ENCODE data around the gene SLC6A17.
A peak's percentile ranks its signal among the peaks of the same experiment; 100 is the strongest.

SLC6A17 gene

DNA sequence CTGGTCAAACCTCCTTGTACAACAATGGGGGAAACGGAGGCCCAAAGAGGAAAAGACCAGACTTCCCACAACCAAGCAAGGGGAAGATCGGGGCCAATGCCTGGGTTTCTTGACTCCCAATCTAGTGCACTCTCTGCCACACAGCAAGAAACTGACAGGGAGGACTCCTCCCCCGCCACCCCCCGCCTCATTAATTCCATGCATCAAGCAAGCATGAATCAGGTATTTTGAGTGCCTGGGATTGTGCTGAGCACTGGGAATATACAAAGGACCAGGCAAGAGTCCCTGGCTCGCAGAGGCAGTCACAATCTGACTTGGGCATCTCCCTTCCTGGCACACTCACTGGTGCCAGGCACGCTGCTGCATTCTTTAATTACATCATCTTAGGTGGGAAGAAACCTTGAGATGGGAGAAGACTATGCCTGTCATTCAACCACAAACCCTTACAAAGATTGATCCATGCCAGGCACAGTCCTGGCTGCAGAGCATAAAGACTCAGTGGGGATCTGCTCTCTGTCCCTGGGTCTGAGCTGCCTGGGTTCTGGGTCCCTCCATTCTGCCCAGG lies 55.4 kb downstream of the SLC6A17 start:
- no peak for DNase-seq

DNA sequence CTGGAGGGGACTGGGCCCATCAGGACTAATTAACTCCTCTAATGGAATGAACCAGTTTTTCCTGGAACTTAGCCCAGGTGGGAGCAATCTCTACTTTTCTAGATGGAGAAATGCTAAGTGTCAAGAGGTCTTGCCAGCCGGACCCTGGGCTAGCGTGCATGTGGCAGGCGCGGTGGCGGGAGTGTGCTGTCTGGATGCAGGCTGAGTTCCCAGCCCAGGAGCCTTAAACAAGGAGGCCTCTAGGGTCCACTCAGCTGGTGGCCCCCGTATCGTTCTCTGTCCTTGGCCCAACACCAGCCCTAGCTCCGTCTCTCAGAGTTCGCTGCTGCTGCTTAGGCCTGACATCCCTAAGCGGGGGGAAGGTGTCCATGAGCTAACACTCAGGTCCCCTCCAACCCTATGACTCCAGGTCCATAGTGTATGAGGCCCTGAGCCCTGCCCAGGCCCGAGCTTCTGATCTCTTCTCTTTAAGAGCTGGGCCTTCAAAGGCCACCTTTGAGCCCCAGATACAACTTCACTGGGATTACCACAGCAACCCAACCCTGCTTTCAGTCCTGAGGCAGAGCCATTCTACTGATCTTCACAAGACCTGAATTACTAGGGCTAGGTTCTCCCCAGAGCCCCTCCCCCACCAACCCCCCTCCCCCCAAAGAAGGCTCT lies 56.1 kb downstream of the SLC6A17 start:
- no peak for DNase-seq

DNA sequence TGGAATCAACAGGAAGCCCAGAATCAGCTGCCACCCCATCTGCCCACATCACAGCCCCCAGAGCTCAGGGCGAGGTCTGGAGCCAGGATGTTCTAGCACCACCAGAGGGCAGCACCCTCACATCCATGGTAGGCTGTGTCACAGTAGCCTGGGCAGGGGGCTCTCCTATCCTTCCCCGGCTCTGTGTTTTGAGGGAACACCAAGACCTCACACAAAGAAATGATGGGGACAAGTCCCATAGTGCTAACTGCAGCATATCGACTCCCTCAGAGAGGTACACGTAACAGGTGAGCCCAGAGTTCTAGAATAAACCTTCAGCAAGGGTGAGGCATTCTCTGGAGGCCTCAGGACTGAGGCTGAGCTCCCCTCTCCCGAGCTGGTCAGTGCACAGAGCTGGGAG lies 57.5 kb downstream of the SLC6A17 start:
- no peak for DNase-seq

DNA sequence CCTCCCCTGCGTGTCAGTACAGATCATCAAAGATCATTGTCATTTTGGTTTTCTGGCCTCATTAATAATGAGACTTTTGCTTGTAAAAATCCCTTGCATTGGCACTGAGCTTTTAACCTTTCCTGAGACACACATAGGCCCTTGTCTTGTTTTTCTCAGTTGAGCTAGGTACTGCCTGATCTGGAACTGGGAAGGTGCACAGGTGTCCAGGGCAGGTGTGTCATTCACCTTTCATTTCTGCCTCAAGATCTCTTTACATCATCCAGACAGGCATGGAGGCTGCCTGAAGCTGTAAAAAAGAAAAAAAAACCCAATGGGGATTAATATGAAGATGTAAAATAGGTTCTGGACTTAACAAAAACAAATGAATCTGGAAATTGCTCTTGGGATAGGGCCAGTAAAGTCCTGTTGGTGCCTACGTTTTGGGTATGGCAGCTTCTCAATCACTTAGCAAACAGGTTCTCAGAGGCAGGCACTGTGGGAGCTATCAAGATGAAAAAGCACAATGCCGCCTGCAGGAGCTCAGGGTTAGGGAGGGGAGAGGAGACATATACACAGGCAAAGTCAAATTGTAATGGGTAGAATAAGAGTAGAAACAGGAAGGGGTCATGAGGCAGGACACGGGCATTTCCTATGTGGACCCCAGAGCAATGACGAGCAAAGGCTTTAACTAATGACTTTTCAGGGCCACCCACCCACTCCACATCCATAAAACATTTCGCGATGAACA lies 58.8 kb downstream of the SLC6A17 start:
- DNase-seq = no peak

DNA sequence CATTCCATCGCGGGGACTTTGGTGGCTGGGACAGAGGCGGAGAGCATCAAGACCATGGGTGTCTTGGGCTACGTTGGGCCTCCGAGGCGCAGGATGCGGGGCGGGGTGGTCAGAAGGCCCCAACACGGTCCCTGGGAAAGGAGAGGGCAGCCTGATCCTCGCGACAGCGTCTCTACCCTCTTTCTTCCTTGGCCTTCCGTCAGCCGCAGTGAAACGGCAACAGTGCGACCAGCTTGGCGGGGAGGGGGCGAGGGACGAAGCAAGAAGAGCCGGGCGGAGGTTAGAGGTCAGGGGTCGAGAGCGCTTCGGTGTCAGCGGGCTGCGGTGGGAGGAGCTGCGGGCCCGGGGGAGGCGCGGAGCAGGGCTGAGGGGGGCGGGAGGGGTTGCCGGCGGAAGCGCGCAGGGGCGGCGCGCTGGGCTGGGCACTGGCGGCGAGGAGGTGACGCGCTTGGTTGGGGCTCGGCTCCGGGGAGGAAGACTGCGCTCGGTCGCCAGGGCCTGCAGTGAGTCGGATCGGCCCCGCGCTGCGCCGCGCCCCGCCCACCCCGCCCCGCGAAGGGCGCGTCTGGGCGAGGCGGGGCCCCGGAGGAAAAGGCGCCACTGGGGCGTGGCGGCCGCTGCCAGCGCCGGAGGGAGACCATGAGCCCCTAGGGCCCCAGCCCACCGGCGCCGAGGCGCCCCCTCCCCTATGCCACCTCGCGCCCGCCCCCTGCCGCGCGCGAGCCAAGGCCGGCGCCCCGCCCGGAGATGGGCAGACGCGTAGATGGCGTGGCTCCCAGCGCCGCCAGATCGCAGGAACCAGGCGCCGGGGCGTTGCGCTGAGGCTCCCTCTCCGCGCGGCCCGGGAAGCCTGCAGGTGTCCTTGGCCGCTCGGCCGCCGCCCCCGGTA lies 59.7 kb downstream of the SLC6A17 start, which contains the start of gene KCNC4:
Gene KCNC4, plus strand, starts transcription at position 600 of the 889 bp plus-strand sequence. CDS start 1,186 bp downstream, outside the sequence.
- DNase-seq = peak; percentile 73

DNA sequence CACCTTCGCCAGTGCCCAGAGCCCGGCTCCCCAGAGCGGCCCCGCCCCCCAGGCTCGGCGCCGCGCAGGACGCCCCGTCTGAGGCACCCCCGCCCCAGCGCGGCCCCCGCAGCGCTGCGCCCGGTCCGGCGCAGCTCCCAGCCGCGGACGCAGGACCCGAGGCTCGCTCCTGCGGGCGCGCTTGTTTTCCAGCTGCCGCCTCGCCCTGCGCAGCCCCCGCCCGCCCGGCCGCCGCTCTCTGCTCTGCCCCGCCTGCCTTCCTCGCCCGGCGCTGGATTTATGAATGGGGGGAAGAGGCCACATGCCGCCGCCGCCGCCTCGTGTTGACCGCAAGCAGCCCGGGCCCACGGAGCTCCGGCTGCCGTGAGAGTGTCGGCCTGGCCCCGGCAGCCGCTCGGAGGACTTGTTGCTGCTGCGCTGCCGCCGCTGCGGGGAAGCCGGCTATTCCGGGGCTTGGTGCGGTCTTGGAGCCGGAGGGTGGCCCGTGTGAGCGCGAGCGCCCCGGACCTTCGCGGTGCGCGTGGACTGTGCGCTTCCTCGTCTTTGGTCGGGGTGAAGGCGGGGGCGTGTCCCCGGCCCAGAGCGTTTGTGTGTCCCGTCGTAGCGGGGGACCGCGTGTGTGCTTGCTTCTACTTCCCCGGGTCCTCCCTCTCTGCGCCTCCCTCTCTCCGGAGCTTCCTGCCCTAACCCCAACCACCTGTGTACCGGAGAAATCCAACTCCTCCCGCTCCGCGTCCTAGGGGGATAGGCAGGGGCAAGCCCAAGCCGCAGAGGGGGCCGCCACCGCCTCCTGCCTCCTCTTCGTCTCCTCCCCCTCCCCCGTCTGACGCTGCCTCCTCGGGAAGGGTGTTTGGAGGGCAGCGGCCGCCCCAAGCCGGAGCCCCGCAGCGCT lies 60.6 kb downstream of the SLC6A17 start:
- DNase-seq = no peak

DNA sequence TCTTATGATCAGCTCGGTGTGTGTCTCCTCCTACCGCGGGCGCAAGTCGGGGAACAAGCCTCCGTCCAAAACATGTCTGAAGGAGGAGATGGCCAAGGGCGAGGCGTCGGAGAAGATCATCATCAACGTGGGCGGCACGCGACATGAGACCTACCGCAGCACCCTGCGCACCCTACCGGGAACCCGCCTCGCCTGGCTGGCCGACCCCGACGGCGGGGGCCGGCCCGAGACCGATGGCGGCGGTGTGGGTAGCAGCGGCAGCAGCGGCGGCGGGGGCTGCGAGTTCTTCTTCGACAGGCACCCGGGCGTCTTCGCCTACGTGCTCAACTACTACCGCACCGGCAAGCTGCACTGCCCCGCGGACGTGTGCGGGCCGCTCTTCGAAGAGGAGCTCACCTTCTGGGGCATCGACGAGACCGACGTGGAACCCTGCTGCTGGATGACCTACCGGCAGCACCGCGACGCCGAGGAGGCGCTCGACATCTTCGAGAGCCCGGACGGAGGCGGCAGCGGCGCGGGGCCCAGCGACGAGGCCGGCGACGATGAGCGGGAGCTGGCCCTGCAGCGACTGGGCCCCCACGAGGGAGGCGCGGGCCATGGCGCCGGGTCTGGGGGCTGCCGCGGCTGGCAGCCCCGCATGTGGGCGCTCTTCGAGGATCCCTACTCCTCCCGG lies 61.3 kb downstream of the SLC6A17 start:
- no peak for DNase-seq

DNA sequence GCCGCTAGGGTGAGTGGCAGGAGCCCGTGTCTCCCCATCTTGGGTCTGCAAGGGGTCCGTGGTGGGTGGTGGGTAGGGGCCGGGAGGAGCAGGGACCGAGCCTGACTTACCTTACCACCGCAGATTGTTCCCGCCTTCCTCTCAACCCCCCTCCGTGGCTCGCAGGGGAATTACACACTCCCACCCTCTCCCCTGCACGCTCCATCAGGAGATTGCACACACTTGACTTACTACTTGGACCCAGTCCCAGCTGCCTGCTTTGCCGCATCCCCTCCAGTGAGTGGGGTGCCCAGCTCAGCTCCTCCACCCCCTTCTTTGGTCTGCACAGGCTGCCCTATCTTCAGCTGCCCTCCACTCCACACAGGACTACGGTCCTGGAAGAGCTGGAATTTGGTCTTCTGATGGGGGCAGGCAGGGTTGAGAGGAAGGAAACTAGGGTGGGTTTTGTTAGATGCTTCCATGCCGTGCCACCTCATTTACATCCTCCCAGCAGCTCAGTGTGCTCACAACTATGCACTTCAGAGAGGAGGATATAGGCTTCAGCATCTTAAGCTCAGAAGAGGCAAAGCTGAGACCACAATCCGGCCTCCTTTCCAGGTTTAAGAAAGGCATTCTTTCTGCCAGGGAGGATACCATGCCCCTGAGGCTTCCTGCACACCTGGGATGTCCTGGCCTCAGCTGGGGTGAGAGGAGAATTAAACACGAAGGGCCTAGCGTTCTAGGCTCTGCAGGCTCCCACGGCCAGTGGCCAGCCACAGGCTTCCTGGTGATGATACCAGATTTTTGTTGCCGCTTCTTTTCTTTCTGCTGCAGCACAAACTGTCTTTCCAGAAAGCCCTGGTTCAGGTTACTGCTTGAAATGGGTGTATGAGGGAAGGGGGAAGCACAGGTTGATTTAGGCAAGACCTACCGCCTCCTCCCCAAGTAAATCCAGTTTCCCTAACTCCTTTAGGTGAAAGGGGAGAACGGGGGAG lies 62.2 kb downstream of the SLC6A17 start:
- DNase-seq = peak; percentile 24

DNA sequence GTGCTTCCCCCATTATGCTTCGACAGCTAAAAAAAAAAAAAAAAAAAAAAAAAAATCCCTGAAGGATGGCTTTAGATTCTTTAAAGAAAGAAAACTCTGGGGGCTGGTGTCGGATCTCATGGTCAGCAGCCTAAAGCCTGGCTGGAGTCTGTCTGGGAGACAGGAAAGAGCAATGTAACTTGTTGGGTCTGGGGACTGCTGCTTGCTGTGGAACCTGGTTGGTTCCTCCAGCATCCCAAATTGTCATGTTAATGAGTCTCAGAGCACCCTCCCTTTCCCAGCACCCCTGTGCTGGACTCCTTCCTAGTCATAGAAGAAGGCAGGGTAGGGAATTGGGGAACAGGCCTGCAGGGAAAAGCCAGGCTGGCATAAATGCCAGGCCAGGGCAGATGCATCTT lies 62.8 kb downstream of the SLC6A17 start:
- no peak for DNase-seq

DNA sequence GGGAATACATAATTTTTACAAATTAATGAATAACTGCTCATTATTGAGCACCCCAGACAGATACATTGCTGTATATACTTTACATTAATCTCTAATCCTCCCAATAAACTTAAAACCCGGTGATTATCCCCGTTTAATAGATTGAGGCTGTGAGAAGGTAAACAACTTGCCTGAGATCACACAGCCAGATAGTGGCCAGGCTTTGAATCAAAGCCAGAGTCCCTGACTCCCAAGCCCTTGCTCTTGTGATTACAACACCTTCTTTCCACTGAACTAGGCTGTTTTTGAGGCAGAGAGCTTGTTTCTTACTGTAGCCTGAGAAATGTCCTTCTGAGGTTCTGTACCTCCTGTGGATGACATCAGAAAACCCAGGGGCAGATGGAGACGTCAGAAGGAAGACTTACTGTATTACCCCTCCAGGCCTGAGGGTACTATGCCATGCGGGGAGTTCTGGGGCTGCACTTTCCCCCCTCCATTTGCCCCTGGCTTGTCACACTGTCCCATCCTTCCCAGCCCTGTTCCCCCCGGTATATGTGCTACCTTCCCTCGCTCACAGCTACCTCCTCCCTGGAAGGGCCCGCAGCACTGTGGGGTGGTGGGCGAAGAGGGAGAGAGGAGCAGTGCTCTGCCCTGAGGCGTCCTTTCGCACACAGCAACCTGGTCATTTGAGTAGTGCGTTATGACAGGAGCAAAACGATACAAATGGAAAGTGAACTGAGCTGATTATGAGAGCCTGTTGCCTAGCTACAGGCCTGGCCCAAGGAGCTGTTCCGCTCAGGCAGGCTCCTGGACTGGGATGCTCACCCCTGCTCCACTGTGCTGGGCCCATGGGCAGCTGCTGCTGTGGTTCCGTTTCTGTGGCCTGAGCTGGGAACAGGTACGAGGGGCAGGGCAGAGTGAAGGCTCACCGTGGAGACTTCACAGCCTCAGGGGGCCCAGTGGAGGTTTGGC lies 64.4 kb downstream of the SLC6A17 start:
- DNase-seq = no peak

DNA sequence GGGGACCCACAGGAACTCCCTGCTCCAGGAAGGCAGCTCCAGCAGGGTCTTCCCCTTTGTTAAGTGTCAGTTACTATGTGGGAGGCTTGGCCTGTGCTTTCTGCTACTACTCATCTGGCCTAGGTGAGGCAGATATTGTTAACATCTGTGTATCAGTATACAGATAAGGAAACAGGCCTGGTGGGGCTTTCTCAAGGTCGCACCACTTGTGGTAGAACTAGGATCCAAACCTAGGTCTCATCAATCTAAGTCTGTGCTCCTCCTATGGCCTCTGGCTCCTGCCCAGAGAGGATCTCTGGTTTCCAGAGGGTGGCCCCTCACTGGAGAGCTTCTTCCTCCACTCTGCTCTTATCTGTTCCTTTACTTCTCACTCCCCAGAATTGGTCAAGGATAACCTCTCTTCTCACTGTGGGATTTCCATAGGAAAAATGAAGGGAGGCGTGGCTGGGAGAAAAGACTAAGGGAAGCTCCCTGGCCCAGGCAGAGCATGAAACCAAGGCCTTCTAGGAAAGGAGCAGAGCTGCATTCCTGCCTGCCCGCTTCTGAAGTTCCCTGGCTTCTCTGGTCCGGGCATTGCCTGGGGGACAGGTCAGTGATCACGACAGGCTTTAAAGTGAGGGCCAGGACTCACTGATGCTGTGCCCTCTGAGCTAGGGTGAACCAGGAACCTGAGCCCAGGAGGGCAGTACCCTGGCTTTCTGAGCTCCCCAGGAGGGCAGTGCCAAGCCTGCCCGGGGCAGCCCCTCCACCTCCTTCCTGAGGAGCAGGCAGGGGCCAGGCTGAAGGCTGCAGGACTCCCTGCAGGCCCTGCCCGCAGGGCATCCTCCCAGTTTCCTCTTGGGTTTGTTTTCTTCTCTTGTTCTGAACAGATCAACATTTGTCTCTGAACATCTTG lies 65.6 kb downstream of the SLC6A17 start:
- DNase-seq = no peak

DNA sequence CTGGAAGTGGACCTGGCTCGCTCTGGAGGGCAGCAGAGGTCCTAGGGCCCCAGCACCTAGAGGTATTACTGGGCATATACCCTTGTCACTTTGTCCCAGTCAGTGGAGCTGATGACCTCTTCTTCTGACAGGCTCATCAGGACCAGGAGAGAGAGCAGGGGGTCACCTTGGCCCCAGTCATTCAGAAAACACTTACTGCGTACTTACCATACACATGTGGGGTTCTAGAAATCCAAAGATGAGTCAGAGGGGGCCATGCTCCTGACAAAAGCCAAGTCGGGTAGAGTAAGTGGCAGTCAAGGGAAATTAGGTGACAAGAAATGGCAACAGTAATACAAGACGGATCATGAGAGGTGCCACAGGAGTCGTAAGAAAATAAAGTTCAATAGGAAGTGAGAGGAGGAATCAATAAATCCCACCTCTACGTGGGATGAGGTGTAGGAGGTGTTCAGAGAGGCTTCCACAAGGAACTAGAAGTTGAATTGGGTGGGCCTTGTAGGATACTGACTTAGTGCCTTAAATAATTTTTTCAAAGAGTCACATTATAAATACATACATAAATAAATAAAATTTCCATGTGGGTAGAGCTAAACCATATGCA lies 66.7 kb downstream of the SLC6A17 start:
- no peak for DNase-seq

DNA sequence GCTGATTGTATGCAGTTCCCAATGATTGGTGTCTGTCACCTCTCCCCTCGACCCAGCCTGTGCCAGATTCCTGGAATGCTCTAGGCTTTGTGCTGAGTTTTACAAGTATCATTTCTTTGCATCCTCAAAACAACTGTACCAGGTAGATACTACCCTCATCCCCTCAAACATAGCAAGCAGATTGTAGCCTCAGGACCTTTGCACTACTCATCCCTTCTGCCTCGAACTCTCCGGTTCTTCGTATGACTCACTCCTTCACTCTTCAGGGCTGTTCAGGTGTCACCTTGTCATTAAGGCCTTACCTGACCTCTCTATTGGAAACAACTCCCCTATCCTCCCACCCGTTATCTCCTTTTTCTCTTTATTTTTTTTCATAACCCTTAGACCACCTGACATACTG lies 67.8 kb downstream of the SLC6A17 start:
- DNase-seq = no peak

DNA sequence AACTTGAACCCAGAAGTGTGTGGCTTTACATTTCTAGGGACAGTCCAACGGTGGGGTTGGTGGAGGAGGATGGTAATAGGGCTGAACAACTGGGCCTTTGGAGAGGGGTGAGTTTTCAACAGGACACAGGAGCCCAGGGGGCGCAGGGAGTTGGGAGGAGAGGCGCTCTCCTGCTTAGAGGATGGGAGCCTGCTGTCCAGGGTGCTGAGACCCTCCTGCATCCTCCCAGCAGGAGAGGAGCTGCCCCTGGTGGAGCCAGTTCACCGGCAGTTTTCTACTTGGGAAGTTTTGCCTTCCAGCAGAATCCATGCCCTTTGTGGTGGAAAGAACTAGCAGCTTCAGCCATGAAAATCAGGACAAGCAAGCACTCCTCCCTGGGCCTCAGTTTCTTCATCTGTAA lies 68.4 kb downstream of the SLC6A17 start:
- no peak for DNase-seq

DNA sequence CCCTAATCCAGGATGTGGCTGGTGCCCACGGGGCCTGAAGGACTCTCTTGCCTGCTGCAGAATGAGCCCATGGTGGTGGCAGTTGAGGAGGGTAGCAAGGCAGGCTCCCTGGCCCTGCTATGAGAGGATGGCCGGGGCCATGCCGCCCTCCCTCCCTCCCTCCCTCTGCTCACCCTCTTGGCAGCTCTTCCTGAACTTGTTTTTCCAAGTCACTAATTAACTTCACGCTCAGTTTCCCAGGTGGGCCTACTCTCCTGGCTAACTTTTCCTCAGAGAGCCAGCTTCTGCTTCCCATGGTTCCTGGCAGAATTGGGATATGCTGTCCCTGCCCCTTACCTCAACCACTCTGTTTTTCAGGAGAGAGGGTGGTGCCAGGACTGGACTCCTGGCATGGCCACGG lies 70.0 kb downstream of the SLC6A17 start:
- no peak for DNase-seq

DNA sequence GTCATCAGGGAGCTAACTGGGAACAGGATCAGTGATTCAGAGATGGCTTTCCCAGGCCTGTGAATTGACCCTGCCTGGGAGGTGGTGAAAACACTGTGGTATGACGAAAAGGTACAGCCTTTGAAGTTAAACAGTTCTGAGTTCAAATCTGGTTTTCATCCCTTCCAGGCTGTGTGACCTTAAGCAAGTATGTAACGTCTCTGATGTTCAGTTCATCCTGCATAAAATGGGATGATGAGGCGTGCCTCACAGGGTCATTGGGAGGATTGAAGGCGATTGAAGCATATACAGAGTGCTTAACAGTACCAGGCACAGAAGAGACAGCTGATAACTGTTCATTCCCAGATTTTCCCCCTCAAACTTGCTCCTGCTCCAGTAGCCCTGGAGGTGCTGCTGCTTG lies 70.8 kb downstream of the SLC6A17 start:
- no peak for DNase-seq

DNA sequence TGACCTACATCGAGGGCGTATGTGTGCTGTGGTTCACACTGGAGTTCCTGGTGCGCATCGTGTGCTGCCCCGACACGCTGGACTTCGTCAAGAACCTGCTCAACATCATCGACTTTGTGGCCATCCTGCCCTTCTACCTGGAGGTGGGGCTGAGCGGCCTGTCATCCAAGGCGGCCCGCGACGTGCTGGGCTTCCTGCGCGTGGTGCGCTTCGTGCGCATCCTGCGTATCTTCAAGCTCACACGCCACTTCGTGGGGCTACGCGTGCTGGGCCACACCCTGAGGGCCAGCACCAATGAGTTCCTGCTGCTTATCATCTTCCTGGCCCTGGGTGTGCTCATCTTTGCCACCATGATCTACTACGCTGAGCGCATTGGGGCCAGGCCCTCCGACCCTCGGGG lies 72.8 kb downstream of the SLC6A17 start:
- DNase-seq = no peak

DNA sequence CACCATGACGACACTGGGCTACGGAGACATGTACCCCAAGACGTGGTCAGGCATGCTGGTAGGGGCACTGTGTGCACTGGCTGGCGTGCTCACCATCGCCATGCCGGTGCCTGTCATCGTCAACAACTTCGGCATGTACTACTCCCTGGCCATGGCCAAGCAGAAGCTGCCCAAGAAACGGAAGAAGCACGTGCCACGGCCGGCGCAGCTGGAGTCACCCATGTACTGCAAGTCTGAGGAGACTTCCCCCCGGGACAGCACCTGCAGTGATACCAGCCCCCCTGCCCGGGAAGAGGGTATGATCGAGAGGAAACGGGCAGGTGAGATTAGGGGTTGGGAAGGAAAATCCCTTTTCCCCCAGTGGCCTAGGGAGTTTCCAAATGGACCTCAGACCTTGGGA lies 73.3 kb downstream of the SLC6A17 start:
- DNase-seq = no peak

All from NCI-H446 treated with DMSO at 0.1 percent for 48 hours (cell line).